Naive thymus-derived CD8-positive, alpha-beta T cell (primary cell): Measurements from ENCODE around the gene M1AP. TPM values are rescaled to one million over a fixed set of nuclear protein-coding genes. Genes with fewer than 3 reads are reported as not detected.

Experiments
- ATAC-seq, 2 donors: fragments of 150-1000 bp; cut with Tn5 transposase in 1 of 2; sonication (Bioruptor Pico), chemical (Tn5 transposase) in 1 of 2; 1 replicate in 1 of 2; 2 replicates in 1 of 2; pipeline ENCODE4 v1.10.0; 2021; ENCODE audit warnings: mild to moderate bottlenecking in 2 of 2, moderate library complexity in 2 of 2
- POLR2A ChIA-PET: fragments of 350-600 bp; sonication (Branson Sonifier 250); formaldehyde crosslinking; loops from one replicate; lab custom pipeline; 2021; ENCODE audit warnings: antibody characterized with exemption; lab: Charles Lee
- DNase-seq, 10 donors: peaks; one replicate each; pipeline versions ENCODE4 v3.0.0 to v3.0.0-alpha.2; 2020 to 2022
- H3K27ac Mint-ChIP-seq, 10 donors: one replicate each; pipeline ENCODE4 v1.8.0; 2020 to 2022; ENCODE audit warnings: mild to moderate bottlenecking in 10 of 10, mixed read lengths in 10 of 10, moderate library complexity in 4 of 10, inconsistent platforms in 1 of 10
- H3K27me3 Mint-ChIP-seq, 5 donors: one replicate each; pipeline ENCODE4 v1.8.0; 2021 to 2022; ENCODE audit warnings: mixed read lengths in 5 of 5
- H3K36me3 Mint-ChIP-seq, 3 donors: one replicate each; pipeline ENCODE4 v1.8.0; 2020 to 2022; ENCODE audit warnings: mixed read lengths in 3 of 3, mild to moderate bottlenecking in 2 of 3, inconsistent platforms in 1 of 3
- H3K4me1 Mint-ChIP-seq, 4 donors: one replicate each; pipeline ENCODE4 v1.8.0; 2021 to 2022; ENCODE audit warnings: mixed read lengths in 4 of 4
- H3K4me3 Mint-ChIP-seq, 10 donors: one replicate each; pipeline ENCODE4 v1.8.0; 2020 to 2022; ENCODE audit warnings: mild to moderate bottlenecking in 10 of 10, mixed read lengths in 10 of 10, moderate library complexity in 6 of 10, inconsistent platforms in 1 of 10
- H3K9me3 Mint-ChIP-seq, 9 donors: one replicate each; pipeline ENCODE4 v1.8.0; 2020 to 2022; ENCODE audit warnings: mixed read lengths in 9 of 9, mild to moderate bottlenecking in 3 of 9, inconsistent platforms in 1 of 9, moderate library complexity in 1 of 9
- polyA plus RNA-seq, 3 donors: library from polyadenylated mRNA; unstranded; fragments of 300-500 nt; fragmentation: Illumina TruSeq; gene quantifications; one replicate each; pipeline ENCODE4 v1.2.3, GENCODE V29; 2021
- total RNA-seq, 8 experiments: library from RNA in 2 of 8; stranded (reverse) in 2 of 8; gene quantifications; one replicate each; pipeline ENCODE4 v1.2.3 and lab custom pipeline; 2021 to 2026

The M1AP gene
- total and polyA plus RNA-seq, 5 experiments from 2014 or later = 0.10 TPM; not detected in 4

GRCh38 chr2:74583504-74583903 is 64.6 kb downstream of the M1AP start:
- Mint-ChIP-seq H3K4me3 (no peak overlapping the region), H3K27ac (no peak overlapping the region), H3K9me3 (no peaks in the 10 kb centered on the region), H3K4me1 (peaks cover 0 to 6% (median 4%) of the 10 kb centered on the region in 4 donors), H3K27me3 (peaks cover 5 to 27% (median 10%) of the 10 kb centered on the region in 5 donors), H3K36me3 (no peaks in the 10 kb centered on the region)
- POLR2A ChIA-PET = no interaction called here
- ATAC-seq (no peak), DNase-seq (no peak)

- Mint-ChIP-seq H3K27ac (no peak overlapping the region), H3K9me3 (no peaks in the 10 kb centered on the region), H3K4me1 (peaks cover 0 to 9% (median 5%) of the 10 kb centered on the region in 4 donors), H3K27me3 (peaks cover 4 to 27% (median 10%) of the 10 kb centered on the region in 5 donors), H3K36me3 (no peaks in the 10 kb centered on the region), H3K4me3 (no peak overlapping the region)
- no peak for ATAC-seq
- POLR2A ChIA-PET = no interaction called here
- DNase-seq = no peak
These were observed 65.9 kb downstream of the M1AP start for GRCh38 chr2:74582184-74582583.

GRCh38 chr2:74581463-74581862 is 66.7 kb downstream of the M1AP start:
- DNase-seq = no peak
- H3K9me3 Mint-ChIP-seq = no peaks in the 10 kb centered on the region
- peaks cover 4 to 27% (median 11%) of the 10 kb centered on the region in 5 donors for H3K27me3 Mint-ChIP-seq
- POLR2A ChIA-PET = no interaction called here
- H3K27ac Mint-ChIP-seq = no peak overlapping the region
- H3K4me1 Mint-ChIP-seq = peaks cover 0 to 15% (median 5%) of the 10 kb centered on the region in 4 donors
- no peak for ATAC-seq
- no peaks in the 10 kb centered on the region for H3K36me3 Mint-ChIP-seq
- H3K4me3 Mint-ChIP-seq = no peak overlapping the region

GRCh38 chr2:74578408-74578807 is 69.7 kb downstream of the M1AP start:
- POLR2A ChIA-PET = no interaction called here
- ATAC-seq (no peak), DNase-seq (no peak)
- Mint-ChIP-seq H3K27ac (no peak overlapping the region), H3K36me3 (no peaks in the 10 kb centered on the region), H3K4me3 (no peak overlapping the region), H3K9me3 (peaks cover 0 to 10% (median 0%) of the 10 kb centered on the region in 9 donors), H3K4me1 (peaks cover 8 to 30% (median 15%) of the 10 kb centered on the region in 4 donors), H3K27me3 (peaks cover 4 to 27% (median 14%) of the 10 kb centered on the region in 5 donors)

- ATAC-seq (no peak), DNase-seq (no peak)
- peaks cover 8 to 32% (median 16%) of the 10 kb centered on the region in 4 donors for H3K4me1 Mint-ChIP-seq
- H3K4me3 Mint-ChIP-seq = no peak overlapping the region
- no peak overlapping the region for H3K27ac Mint-ChIP-seq
- no peaks in the 10 kb centered on the region for H3K36me3 Mint-ChIP-seq
- peaks cover 4 to 27% (median 14%) of the 10 kb centered on the region in 5 donors for H3K27me3 Mint-ChIP-seq
- POLR2A ChIA-PET = interaction anchor here (0.6 kb wide), 1 partner anchor 92 kb away, joined by 3 read pairs; no protein-coding TSS in a partner anchor
- H3K9me3 Mint-ChIP-seq = peaks cover 0 to 10% (median 0%) of the 10 kb centered on the region in 9 donors
These were observed 70.7 kb downstream of the M1AP start for GRCh38 chr2:74577448-74577847.

GRCh38 chr2:74576863-74577229 is 71.3 kb downstream of the M1AP start:
- ATAC-seq = no peak
- Mint-ChIP-seq H3K27ac (no peak overlapping the region), H3K36me3 (no peaks in the 10 kb centered on the region), H3K4me3 (no peak overlapping the region), H3K9me3 (peaks cover 0 to 10% (median 0%) of the 10 kb centered on the region in 9 donors), H3K4me1 (peaks cover 8 to 34% (median 16%) of the 10 kb centered on the region in 4 donors), H3K27me3 (peaks cover 4 to 22% (median 14%) of the 10 kb centered on the region in 5 donors)
- POLR2A ChIA-PET = no interaction called here
- no peak for DNase-seq

- no peak overlapping the region for H3K4me3 Mint-ChIP-seq
- peaks cover 4 to 17% (median 11%) of the 10 kb centered on the region in 5 donors for H3K27me3 Mint-ChIP-seq
- peak overlapping the region in 1 of 10 donors; percentile 46 for H3K27ac Mint-ChIP-seq
- ATAC-seq = no peak
- peaks cover 0 to 10% (median 0%) of the 10 kb centered on the region in 9 donors for H3K9me3 Mint-ChIP-seq
- no peak for DNase-seq
- H3K36me3 Mint-ChIP-seq = no peaks in the 10 kb centered on the region
- H3K4me1 Mint-ChIP-seq = peaks cover 8 to 34% (median 16%) of the 10 kb centered on the region in 4 donors
- POLR2A ChIA-PET = no interaction called here
These were observed 71.8 kb downstream of the M1AP start for GRCh38 chr2:74576211-74576862.

- no peaks in the 10 kb centered on the region for H3K36me3 Mint-ChIP-seq
- ATAC-seq = no peak
- H3K27me3 Mint-ChIP-seq = peaks cover 4 to 9% (median 7%) of the 10 kb centered on the region in 5 donors
- H3K9me3 Mint-ChIP-seq = peaks cover 0 to 10% (median 0%) of the 10 kb centered on the region in 9 donors
- no peak overlapping the region for H3K4me3 Mint-ChIP-seq
- POLR2A ChIA-PET = no interaction called here
- H3K27ac Mint-ChIP-seq = peak overlapping the region in 1 of 10 donors; percentile 36
- peaks cover 8 to 34% (median 16%) of the 10 kb centered on the region in 4 donors for H3K4me1 Mint-ChIP-seq
- DNase-seq = no peak
These were observed 72.8 kb downstream of the M1AP start for GRCh38 chr2:74575320-74575719.

- peak overlapping the region; percentile 24 to 91 (median 80) for H3K27ac Mint-ChIP-seq
- H3K9me3 Mint-ChIP-seq = peaks cover 0 to 10% (median 0%) of the 10 kb centered on the region in 9 donors
- ATAC-seq (peak; percentile 91 to 93), DNase-seq (peak in 2 of 10 donors; percentile 38 to 40)
- no peaks in the 10 kb centered on the region for H3K36me3 Mint-ChIP-seq
- POLR2A ChIA-PET = interaction anchor here (0.8 kb wide), 1 partner anchor 14 kb away, joined by 3 read pairs; no protein-coding TSS in a partner anchor
- H3K4me1 Mint-ChIP-seq = peaks cover 8 to 34% (median 16%) of the 10 kb centered on the region in 4 donors
- peak overlapping the region; percentile 60 to 77 (median 71) for H3K4me3 Mint-ChIP-seq
- peaks cover 0 to 8% (median 2%) of the 10 kb centered on the region in 5 donors for H3K27me3 Mint-ChIP-seq
These were observed 74.2 kb downstream of the M1AP start for GRCh38 chr2:74573747-74574562.

- no peak overlapping the region for H3K27ac Mint-ChIP-seq
- no peak for ATAC-seq
- DNase-seq = no peak
- peaks cover 5 to 13% (median 11%) of the 10 kb centered on the region in 5 donors for H3K27me3 Mint-ChIP-seq
- no peak overlapping the region for H3K4me3 Mint-ChIP-seq
- H3K9me3 Mint-ChIP-seq = peaks cover 0 to 10% (median 0%) of the 10 kb centered on the region in 9 donors
- H3K36me3 Mint-ChIP-seq = no peaks in the 10 kb centered on the region
- peaks cover 8 to 31% (median 16%) of the 10 kb centered on the region in 4 donors for H3K4me1 Mint-ChIP-seq
- POLR2A ChIA-PET = no interaction called here
These were observed 75.8 kb downstream of the M1AP start for GRCh38 chr2:74572178-74572925.

GRCh38 chr2:74571058-74571457 is 77.1 kb downstream of the M1AP start:
- Mint-ChIP-seq H3K36me3 (no peaks in the 10 kb centered on the region), H3K4me1 (peaks cover 8 to 22% (median 16%) of the 10 kb centered on the region in 4 donors), H3K4me3 (no peak overlapping the region), H3K9me3 (peaks cover 0 to 10% (median 0%) of the 10 kb centered on the region in 9 donors), H3K27me3 (peaks cover 7 to 14% (median 11%) of the 10 kb centered on the region in 5 donors), H3K27ac (no peak overlapping the region)
- DNase-seq (no peak), ATAC-seq (no peak)
- POLR2A ChIA-PET = no interaction called here

GRCh38 chr2:74569686-74570085 is 78.4 kb downstream of the M1AP start:
- DNase-seq = no peak
- Mint-ChIP-seq H3K4me3 (no peak overlapping the region), H3K27ac (no peak overlapping the region), H3K36me3 (no peaks in the 10 kb centered on the region), H3K9me3 (peaks cover 0 to 6% (median 0%) of the 10 kb centered on the region in 9 donors), H3K4me1 (peaks cover 8 to 19% (median 14%) of the 10 kb centered on the region in 4 donors), H3K27me3 (peaks cover 7 to 18% (median 11%) of the 10 kb centered on the region in 5 donors)
- ATAC-seq = no peak
- POLR2A ChIA-PET = no interaction called here
